ENCODE results near the gene PODXL2.

PODXL2 gene

GRCh38 chr3:127606086-127606805 is 22.7 kb upstream of the PODXL2 start:
- DNase-seq, result no peak

GRCh38 chr3:127606981-127607595 is 21.9 kb upstream of the PODXL2 start:
- DNase-seq, result no peak

- no peak for DNase-seq
These were observed 21.2 kb upstream of the PODXL2 start for GRCh38 chr3:127607675-127608361.

GRCh38 chr3:127608362-127608718 is 20.6 kb upstream of the PODXL2 start:
- no peak for DNase-seq

- DNase-seq, result no peak
These were observed 18.9 kb upstream of the PODXL2 start for GRCh38 chr3:127610105-127610504.

- no peak for DNase-seq
These were observed 17.7 kb upstream of the PODXL2 start for GRCh38 chr3:127611251-127611650.

- no peak for DNase-seq
These were observed 16.0 kb upstream of the PODXL2 start for GRCh38 chr3:127612966-127613365.

- DNase-seq, result no peak
These were observed 15.6 kb upstream of the PODXL2 start for GRCh38 chr3:127613406-127613805.

- DNase-seq, result no peak
These were observed 13.9 kb upstream of the PODXL2 start for GRCh38 chr3:127614928-127615589.

- DNase-seq, result no peak
These were observed 13.2 kb upstream of the PODXL2 start for GRCh38 chr3:127615631-127616305.

GRCh38 chr3:127616836-127617605 is 12.0 kb upstream of the PODXL2 start:
- DNase-seq, result no peak

- DNase-seq, result no peak
These were observed 10.1 kb upstream of the PODXL2 start for GRCh38 chr3:127618891-127619290.

GRCh38 chr3:127620637-127621375 is 8.2 kb upstream of the PODXL2 start:
- no peak for DNase-seq

- no peak for DNase-seq
These were observed 7.0 kb upstream of the PODXL2 start for GRCh38 chr3:127622031-127622430.

- no peak for DNase-seq
These were observed 6.0 kb upstream of the PODXL2 start for GRCh38 chr3:127622772-127623576.

- no peak for DNase-seq
These were observed 4.9 kb upstream of the PODXL2 start for GRCh38 chr3:127624063-127624462.

GRCh38 chr3:127625821-127626220 is 3.2 kb upstream of the PODXL2 start:
- no peak for DNase-seq

- no peak for DNase-seq
These were observed 578 bp upstream of the PODXL2 start for GRCh38 chr3:127628426-127628787.

GRCh38 chr3:127629467-127630403 is 750 bp downstream of the PODXL2 start:
- peak; percentile 22 for DNase-seq
